DOHH2 (cell line): ENCODE results near the gene MR1.
A peak's percentile ranks its signal among the peaks of the same experiment; 100 is the strongest.

Experiments used
- H3F3A ChIP-seq: fragments of 200-600 bp; sonication (generic), shearing (Covaris generic); 2 replicates; pipeline ENCODE4 v1.6.0; 2016; ENCODE audit warnings: antibody characterized with exemption, mild to moderate bottlenecking; ENCODE audit not compliant: control insufficient read depth, insufficient read depth
- H3K27ac ChIP-seq: fragments of 200-600 bp; sonication (generic); 2 replicates; pipeline ENCODE4 v1.5.1; 2014; ENCODE audit warnings: low read depth, mild to moderate bottlenecking, low read length, moderate library complexity
- H3K27me3 ChIP-seq: fragments of 200-600 bp; sonication (generic); 2 replicates; pipeline ENCODE4 v1.6.1; 2014; ENCODE audit warnings: mild to moderate bottlenecking, low read length, mixed read lengths; ENCODE audit not compliant: control insufficient read depth
- H3K36me3 ChIP-seq: fragments of 200-600 bp; sonication (generic); 2 replicates; pipeline ENCODE4 v1.6.1; 2014; ENCODE audit warnings: mild to moderate bottlenecking, low read length, moderate library complexity, mixed read lengths; ENCODE audit not compliant: control insufficient read depth
- H3K4me1 ChIP-seq: fragments of 200-600 bp; sonication (generic); 2 replicates; pipeline ENCODE4 v1.6.1; 2014; ENCODE audit warnings: mild to moderate bottlenecking, low read length, mixed read lengths; ENCODE audit not compliant: control insufficient read depth
- H3K4me2 ChIP-seq: fragments of 200-600 bp; sonication (generic); 2 replicates; pipeline ENCODE4 v1.6.0; 2014; ENCODE audit warnings: mild to moderate bottlenecking, low read length, moderate library complexity
- H3K4me3 ChIP-seq: fragments of 200-600 bp; sonication (generic); 2 replicates; pipeline ENCODE4 v1.5.1; 2014; ENCODE audit warnings: mild to moderate bottlenecking, low read length, mixed read lengths
- H3K79me2 ChIP-seq: fragments of 200-600 bp; sonication (generic); 2 replicates; pipeline ENCODE4 v1.6.1; 2014; ENCODE audit warnings: mild to moderate bottlenecking, low read length, mixed read lengths; ENCODE audit not compliant: control insufficient read depth
- H3K9me2 ChIP-seq: fragments of 200-600 bp; sonication (generic); replicated peaks from 2 replicates; pipeline ENCODE4 v1.6.1; 2014; ENCODE audit warnings: mild to moderate bottlenecking, low read length, mixed read lengths; ENCODE audit not compliant: control insufficient read depth
- H3K9me3 ChIP-seq: fragments of 200-600 bp; sonication (generic); 2 replicates; pipeline ENCODE4 v1.6.1; 2014; ENCODE audit warnings: antibody characterized with exemption, low read length, mixed read lengths; ENCODE audit not compliant: control insufficient read depth, insufficient read depth
- H4K20me1 ChIP-seq: fragments of 200-600 bp; sonication (generic); 2 replicates; pipeline ENCODE4 v1.6.0; 2014; ENCODE audit warnings: low read depth, mild to moderate bottlenecking, antibody characterized with exemption, low read length, moderate library complexity; ENCODE audit not compliant: control insufficient read depth, insufficient read depth
- EZH2phosphoT487 ChIP-seq: fragments of 200-600 bp; sonication (generic); IDR thresholded peaks from 2 replicates; pipeline ENCODE4 v1.6.1; 2017; ENCODE audit warnings: borderline replicate concordance, mild to moderate bottlenecking, antibody characterized with exemption, low read length, moderate library complexity, mixed read lengths
- TF ChIP-seq, protein P1 (sequence below): fragments of 200-600 bp; sonication (generic); IDR thresholded peaks from one replicate; pipeline ENCODE4 v1.5.1; 2014; ENCODE audit warnings: antibody characterized with exemption, mild to moderate bottlenecking, low read depth, low read length; ENCODE audit not compliant: poor library complexity, severe bottlenecking

The MR1 gene

DNA sequence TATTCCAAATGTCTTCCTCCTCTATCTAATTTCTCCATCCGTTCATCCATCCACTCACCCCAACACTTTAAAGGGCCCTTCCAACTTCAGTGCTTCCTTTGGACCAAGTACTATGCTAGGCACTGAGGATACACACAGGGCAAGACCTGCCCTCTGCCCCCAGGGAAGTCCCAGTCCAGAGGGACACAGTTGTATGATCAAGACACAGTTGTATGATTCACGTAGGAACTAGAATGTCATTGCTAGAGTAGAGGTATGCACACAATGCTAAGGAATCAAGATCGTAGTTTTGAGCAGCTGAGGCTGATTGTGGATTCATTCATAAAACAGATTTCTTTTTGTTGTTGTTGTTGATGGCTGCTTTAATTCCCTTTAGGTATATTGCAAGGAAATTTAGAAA is 43.1 kb downstream of the MR1 start:
- Histone ChIP-seq H3K4me1 (peaks cover 37% of the 10 kb centered on the region), H3K9me2 (no peaks in the 10 kb centered on the region), H3F3A (no peaks in the 10 kb centered on the region), H3K79me2 (no peaks in the 10 kb centered on the region), H3K4me2 (no peak overlapping the region), H3K27ac (no peak overlapping the region), H3K4me3 (no peak overlapping the region), H3K27me3 (peaks cover 25% of the 10 kb centered on the region; the same call in 1 of the 2 replicates), H4K20me1 (no peaks in the 10 kb centered on the region), H3K36me3 (no peaks in the 10 kb centered on the region), H3K9me3 (no peaks in the 10 kb centered on the region)
- TF ChIP-seq, protein P1, sequence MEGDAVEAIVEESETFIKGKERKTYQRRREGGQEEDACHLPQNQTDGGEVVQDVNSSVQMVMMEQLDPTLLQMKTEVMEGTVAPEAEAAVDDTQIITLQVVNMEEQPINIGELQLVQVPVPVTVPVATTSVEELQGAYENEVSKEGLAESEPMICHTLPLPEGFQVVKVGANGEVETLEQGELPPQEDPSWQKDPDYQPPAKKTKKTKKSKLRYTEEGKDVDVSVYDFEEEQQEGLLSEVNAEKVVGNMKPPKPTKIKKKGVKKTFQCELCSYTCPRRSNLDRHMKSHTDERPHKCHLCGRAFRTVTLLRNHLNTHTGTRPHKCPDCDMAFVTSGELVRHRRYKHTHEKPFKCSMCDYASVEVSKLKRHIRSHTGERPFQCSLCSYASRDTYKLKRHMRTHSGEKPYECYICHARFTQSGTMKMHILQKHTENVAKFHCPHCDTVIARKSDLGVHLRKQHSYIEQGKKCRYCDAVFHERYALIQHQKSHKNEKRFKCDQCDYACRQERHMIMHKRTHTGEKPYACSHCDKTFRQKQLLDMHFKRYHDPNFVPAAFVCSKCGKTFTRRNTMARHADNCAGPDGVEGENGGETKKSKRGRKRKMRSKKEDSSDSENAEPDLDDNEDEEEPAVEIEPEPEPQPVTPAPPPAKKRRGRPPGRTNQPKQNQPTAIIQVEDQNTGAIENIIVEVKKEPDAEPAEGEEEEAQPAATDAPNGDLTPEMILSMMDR, result no peak
- no peak for TF ChIP-seq EZH2phosphoT487

DNA sequence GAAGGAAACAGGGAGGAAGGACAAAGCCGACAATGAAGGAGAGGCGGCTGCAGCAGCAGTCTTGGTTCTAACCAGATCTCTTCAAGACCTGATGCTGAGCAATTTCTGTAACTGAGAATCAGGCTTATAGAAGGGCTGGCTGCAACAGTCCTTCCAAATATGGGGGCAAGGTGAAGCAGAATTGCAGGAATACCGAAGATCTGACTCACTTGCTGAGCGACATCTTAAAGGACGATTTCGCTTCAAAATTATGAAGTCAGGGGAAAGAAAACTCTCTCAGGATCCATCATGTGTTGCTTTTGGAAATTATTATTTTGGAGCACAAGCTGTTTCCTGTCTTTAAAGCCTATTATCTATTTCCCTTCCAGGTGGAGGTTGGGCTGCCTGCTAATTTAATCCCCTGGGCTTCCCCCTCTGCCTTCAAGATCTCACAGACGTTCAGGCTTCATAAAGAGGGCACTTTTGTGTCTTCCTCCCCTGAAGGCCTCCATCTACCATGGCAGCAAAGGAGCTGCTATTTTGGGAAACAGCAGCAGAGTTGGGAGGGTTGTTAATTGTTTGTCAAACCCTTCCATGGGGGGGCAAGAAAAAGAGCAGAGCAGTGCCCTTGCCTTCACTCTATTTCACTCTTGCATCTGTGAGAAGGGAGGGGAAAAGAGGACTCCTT is 43.9 kb downstream of the MR1 start:
- Histone ChIP-seq H3K27ac (no peak overlapping the region), H3F3A (no peaks in the 10 kb centered on the region), H3K4me3 (peak overlapping the region; percentile 8; the same call in 1 of the 2 replicates), H4K20me1 (no peaks in the 10 kb centered on the region), H3K4me2 (peak overlapping the region; percentile 51), H3K9me2 (no peaks in the 10 kb centered on the region), H3K4me1 (peaks cover 37% of the 10 kb centered on the region), H3K9me3 (no peaks in the 10 kb centered on the region), H3K36me3 (no peaks in the 10 kb centered on the region), H3K27me3 (peaks cover 25% of the 10 kb centered on the region; the same call in 1 of the 2 replicates), H3K79me2 (no peaks in the 10 kb centered on the region)
- TF ChIP-seq, protein P1, result no peak
- no peak for TF ChIP-seq EZH2phosphoT487

DNA sequence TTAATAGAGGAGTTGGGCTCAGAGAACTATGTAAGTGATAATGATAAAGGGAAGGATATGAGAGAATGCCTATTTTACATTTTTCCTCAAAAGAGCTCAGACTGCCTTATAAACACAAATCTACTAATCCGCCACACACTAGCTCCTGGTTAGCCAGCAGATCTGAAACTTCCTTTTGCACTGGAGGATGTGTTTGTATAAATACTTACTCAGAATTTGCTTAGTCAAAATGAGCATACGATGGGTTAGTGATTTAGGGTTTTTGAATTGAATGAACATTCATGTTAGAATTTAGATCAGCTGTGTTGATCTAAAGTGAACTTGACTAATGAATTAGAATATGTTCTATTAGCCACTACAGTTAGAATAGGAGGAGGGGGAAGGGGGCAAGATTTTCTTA is 45.6 kb downstream of the MR1 start:
- Histone ChIP-seq H3K4me3 (no peak overlapping the region), H4K20me1 (no peaks in the 10 kb centered on the region), H3F3A (peaks cover 4% of the 10 kb centered on the region; the same call in 1 of the 2 replicates), H3K79me2 (no peaks in the 10 kb centered on the region), H3K9me3 (no peaks in the 10 kb centered on the region), H3K27me3 (peaks cover 25% of the 10 kb centered on the region), H3K9me2 (no peaks in the 10 kb centered on the region), H3K27ac (no peak overlapping the region), H3K4me1 (peaks cover 43% of the 10 kb centered on the region), H3K4me2 (no peak overlapping the region), H3K36me3 (no peaks in the 10 kb centered on the region)
- no peak for TF ChIP-seq EZH2phosphoT487
- TF ChIP-seq, protein P1, result no peak
